Dendritic cell treated with granulocyte-macrophage colony-stimulating factor and Interleukin-4, amounts not matched to agents 40 ng/mL and 50 ng/mL, for 4 days (primary cell): ENCODE measurements around the gene ABAT.
"Not testable (repeated sequence)": the region's sequence is repeated elsewhere in the genome, so short reads cannot be mapped to it uniquely, and the experiment has no call there.

Experiments used
- H3K27ac Mint-ChIP-seq: one replicate; pipeline ENCODE4 v1.8.0; 2022; ENCODE audit warnings: mild to moderate bottlenecking, mixed read lengths
- H3K27me3 Mint-ChIP-seq: one replicate; pipeline ENCODE4 v1.8.0; 2022; ENCODE audit warnings: mild to moderate bottlenecking, mixed read lengths
- H3K36me3 Mint-ChIP-seq: one replicate; pipeline ENCODE4 v1.8.0; 2022; ENCODE audit warnings: low read depth, mixed read lengths
- H3K4me1 Mint-ChIP-seq: one replicate; pipeline ENCODE4 v1.8.0; 2022; ENCODE audit warnings: low read depth, mixed read lengths
- H3K4me3 Mint-ChIP-seq: one replicate; pipeline ENCODE4 v1.8.0; 2022; ENCODE audit warnings: mild to moderate bottlenecking, moderate library complexity, mixed read lengths
- H3K9me3 Mint-ChIP-seq: one replicate; pipeline ENCODE4 v1.8.0; 2022; ENCODE audit warnings: mixed read lengths
- intact Hi-C: fragments of 100-400 bp; cut with micrococcal nuclease; formaldehyde crosslinking; loops from one replicate; pipeline ENCODE4 v1.15.0; 2022

ABAT gene

GRCh38 chr16:8642146-8642545 is 32.3 kb upstream of the ABAT start:
- peaks cover 58% of the 10 kb centered on the region for H3K4me1 Mint-ChIP-seq
- H3K27ac Mint-ChIP-seq, result peak overlapping the region; percentile 96

GRCh38 chr16:8644211-8645140 is 29.9 kb upstream of the ABAT start:
- H3K27ac Mint-ChIP-seq, result peak overlapping the region; percentile 96

More at GRCh38 chr16:8642146-8642545, 32.3 kb upstream of the ABAT start:
- no peak overlapping the region for H3K4me3 Mint-ChIP-seq
- intact Hi-C loops, result no loop called here
- peaks cover 100% of the 10 kb centered on the region for H3K36me3 Mint-ChIP-seq
- H3K27me3 Mint-ChIP-seq, result no peaks in the 10 kb centered on the region
- no peaks in the 10 kb centered on the region for H3K9me3 Mint-ChIP-seq

GRCh38 chr16:8645141-8645521 is 29.3 kb upstream of the ABAT start:
- peak overlapping the region; percentile 70 for H3K4me3 Mint-ChIP-seq

More at GRCh38 chr16:8644211-8645140, 29.9 kb upstream of the ABAT start:
- Mint-ChIP-seq H3K9me3 (no peaks in the 10 kb centered on the region), H3K4me3 (peak overlapping the region; percentile 70), H3K36me3 (peaks cover 95% of the 10 kb centered on the region), H3K4me1 (peaks cover 59% of the 10 kb centered on the region), H3K27me3 (no peaks in the 10 kb centered on the region)
- intact Hi-C loops, result loop anchor here (1.0 kb wide), 2 partner anchors 12 to 73 kb away; no protein-coding TSS in a partner anchor

GRCh38 chr16:8645831-8646230 is 28.6 kb upstream of the ABAT start:
- Mint-ChIP-seq H3K4me1 (peaks cover 59% of the 10 kb centered on the region), H3K36me3 (peaks cover 88% of the 10 kb centered on the region), H3K27ac (peak overlapping the region; percentile 96), H3K9me3 (no peaks in the 10 kb centered on the region), H3K27me3 (no peaks in the 10 kb centered on the region), H3K4me3 (peak overlapping the region; percentile 70)
- intact Hi-C loops, result loop anchor here (1.0 kb wide), 1 partner anchor 75 kb away; no protein-coding TSS in a partner anchor

More at GRCh38 chr16:8645141-8645521, 29.3 kb upstream of the ABAT start:
- Mint-ChIP-seq H3K4me1 (peaks cover 59% of the 10 kb centered on the region), H3K36me3 (peaks cover 95% of the 10 kb centered on the region), H3K9me3 (no peaks in the 10 kb centered on the region), H3K27ac (peak overlapping the region; percentile 96), H3K27me3 (no peaks in the 10 kb centered on the region)
- intact Hi-C loops, result loop anchor here (1.0 kb wide), 1 partner anchor 74 kb away; no protein-coding TSS in a partner anchor

GRCh38 chr16:8646326-8647053 is 27.9 kb upstream of the ABAT start:
- H3K27me3 Mint-ChIP-seq, result no peaks in the 10 kb centered on the region
- H3K4me1 Mint-ChIP-seq, result peaks cover 54% of the 10 kb centered on the region
- no peaks in the 10 kb centered on the region for H3K9me3 Mint-ChIP-seq
- peak overlapping the region; percentile 13 for H3K4me3 Mint-ChIP-seq
- H3K36me3 Mint-ChIP-seq, result peaks cover 82% of the 10 kb centered on the region
- intact Hi-C loops, result no loop called here
- H3K27ac Mint-ChIP-seq, result peak overlapping the region; percentile 96

- Mint-ChIP-seq H3K27me3 (no peaks in the 10 kb centered on the region), H3K4me3 (no peak overlapping the region), H3K36me3 (peaks cover 76% of the 10 kb centered on the region), H3K27ac (no peak overlapping the region), H3K4me1 (peaks cover 44% of the 10 kb centered on the region), H3K9me3 (no peaks in the 10 kb centered on the region)
- intact Hi-C loops, result no loop called here
These were observed 26.6 kb upstream of the ABAT start for GRCh38 chr16:8647721-8648318.

- Mint-ChIP-seq H3K27me3 (no peaks in the 10 kb centered on the region), H3K4me3 (no peak overlapping the region), H3K9me3 (no peaks in the 10 kb centered on the region), H3K4me1 (peaks cover 34% of the 10 kb centered on the region), H3K27ac (no peak overlapping the region), H3K36me3 (peaks cover 75% of the 10 kb centered on the region)
- intact Hi-C loops, result no loop called here
These were observed 25.5 kb upstream of the ABAT start for GRCh38 chr16:8648877-8649276.

- intact Hi-C loops, result loop anchor here (10.0 kb wide), 1 partner anchor 215 kb away; the partner anchor contains the start of gene CARHSP1
- H3K27me3 Mint-ChIP-seq, result no peaks in the 10 kb centered on the region
- H3K27ac Mint-ChIP-seq, result no peak overlapping the region
- H3K4me1 Mint-ChIP-seq, result peaks cover 22% of the 10 kb centered on the region
- H3K4me3 Mint-ChIP-seq, result no peak overlapping the region
- peaks cover 66% of the 10 kb centered on the region for H3K36me3 Mint-ChIP-seq
- H3K9me3 Mint-ChIP-seq, result no peaks in the 10 kb centered on the region
These were observed 24.4 kb upstream of the ABAT start for GRCh38 chr16:8649829-8650554.

GRCh38 chr16:8651958-8652357 is 22.5 kb upstream of the ABAT start:
- H3K4me3 Mint-ChIP-seq, H3K27me3 Mint-ChIP-seq, H3K9me3 Mint-ChIP-seq, H3K27ac Mint-ChIP-seq: not testable (repeated sequence)
- intact Hi-C loops, result loop anchor here (10.0 kb wide), 1 partner anchor 213 kb away; the partner anchor contains the start of gene CARHSP1
- H3K36me3 Mint-ChIP-seq, result peaks cover 55% of the 10 kb centered on the region
- peaks cover 15% of the 10 kb centered on the region for H3K4me1 Mint-ChIP-seq

- intact Hi-C loops, result loop anchor here (1.0 to 10.0 kb wide), 3 partner anchors 88 to 210 kb away; partner anchors contain the start of gene CARHSP1
- Mint-ChIP-seq H3K4me1 (peaks cover 12% of the 10 kb centered on the region), H3K36me3 (peaks cover 53% of the 10 kb centered on the region), H3K9me3 (no peaks in the 10 kb centered on the region), H3K4me3 (no peak overlapping the region), H3K27ac (peak overlapping the region; percentile 47), H3K27me3 (no peaks in the 10 kb centered on the region)
These were observed 19.2 kb upstream of the ABAT start for GRCh38 chr16:8655184-8655717.

GRCh38 chr16:8656376-8656775 is 18.0 kb upstream of the ABAT start:
- intact Hi-C loops, result loop anchor here (5.0 to 10.0 kb wide), 2 partner anchors 136 to 208 kb away; partner anchors contain the start of gene CARHSP1
- H3K9me3 Mint-ChIP-seq, result no peaks in the 10 kb centered on the region
- H3K36me3 Mint-ChIP-seq, result peaks cover 62% of the 10 kb centered on the region
- H3K4me3 Mint-ChIP-seq, result no peak overlapping the region
- H3K27ac Mint-ChIP-seq, result no peak overlapping the region
- no peaks in the 10 kb centered on the region for H3K27me3 Mint-ChIP-seq
- H3K4me1 Mint-ChIP-seq, result peaks cover 17% of the 10 kb centered on the region

- H3K4me1 Mint-ChIP-seq, result peaks cover 8% of the 10 kb centered on the region
- no peak overlapping the region for H3K4me3 Mint-ChIP-seq
- no peaks in the 10 kb centered on the region for H3K27me3 Mint-ChIP-seq
- intact Hi-C loops, result loop anchor here (5.0 kb wide), 1 partner anchor 221 kb away; the partner anchor contains the start of gene LITAFD
- no peaks in the 10 kb centered on the region for H3K9me3 Mint-ChIP-seq
- peaks cover 86% of the 10 kb centered on the region for H3K36me3 Mint-ChIP-seq
- no peak overlapping the region for H3K27ac Mint-ChIP-seq
These were observed 13.5 kb upstream of the ABAT start for GRCh38 chr16:8660841-8661301.
